HCT116 (cell line): ENCODE data around the gene SAMD4B. TPM values are rescaled to one million over a fixed set of nuclear protein-coding genes. Genes with fewer than 3 reads are reported as not detected.

Experiments
- ATAC-seq: fragments of 200-7000 bp; cut with Tn5 transposase; 2 replicates; pipeline ENCODE4 v1.9.1; 2020; ENCODE audit warnings: mild to moderate bottlenecking, moderate library complexity
- BruUV-seq: library from RNA; stranded (reverse); fragments of 400-500 nt; replicated peaks from 2 replicates; lab custom pipeline; 2021; lab: Mats Ljungman, UMichigan
- CTCF ChIA-PET: fragments of 300-600 bp; sonication (Branson Sonifier 250); formaldehyde crosslinking; loops from one replicate; lab custom pipeline; 2021; ENCODE audit warnings: antibody characterized with exemption; lab: Charles Lee
- POLR2A ChIA-PET: fragments of 300-600, 350-600 bp; sonication (Branson Sonifier 250); formaldehyde crosslinking; loops from one replicate; lab custom pipeline; 2021; ENCODE audit warnings: antibody characterized with exemption; lab: Charles Lee
- RAD21 ChIA-PET, 2 experiments: fragments of 300-600 bp; sonication (Branson Sonifier 250); formaldehyde crosslinking; loops; one replicate each; lab custom pipeline; 2023; ENCODE audit warnings: low total read pairs in 2 of 2; ENCODE audit not compliant: uncharacterized antibody in 2 of 2, unreplicated experiment in 2 of 2, low non-redundant PET in 1 of 2; lab: Charles Lee
- DNase-seq: peaks from one replicate; pipeline ENCODE4 v3.0.0-alpha.2; 2010; ENCODE audit warnings: low read depth, low spot score
- H2AFZ ChIP-seq: fragments of 200-600 bp; shearing (Covaris generic), sonication (generic); 2 replicates; pipeline ENCODE4 v1.6.1; 2017; ENCODE audit warnings: low read depth, mixed run types, mixed read lengths, antibody characterized with exemption, low read length; ENCODE audit not compliant: poor library complexity, severe bottlenecking
- H3K27ac ChIP-seq: 2 replicates; pipeline ENCODE4 v1.5.1; 2012; ENCODE audit warnings: low read depth, low read length
- H3K27me3 ChIP-seq: fragments of 200-600 bp; sonication (generic); 2 replicates; pipeline ENCODE4 v1.6.1; 2016; ENCODE audit warnings: mixed run types, low read length, mixed read lengths; ENCODE audit not compliant: insufficient read depth
- H3K36me3 ChIP-seq, 2 experiments: fragments of 200-500 bp in 1 of 2; fragments of 200-600 bp in 1 of 2; sonication (Bioruptor generic) in 1 of 2; sonication (generic) in 1 of 2; 2 replicates each; pipeline versions ENCODE4 v1.5.1 to v1.6.1; 2014 to 2016; ENCODE audit warnings: low read length in 2 of 2, inconsistent platforms in 1 of 2, mixed read lengths in 1 of 2, mixed run types in 1 of 2; ENCODE audit not compliant: insufficient read depth in 2 of 2, control insufficient read depth in 1 of 2
- H3K4me1 ChIP-seq, 2 experiments: fragments of 200-600 bp in 1 of 2; sonication (generic) in 1 of 2; 2 replicates each; pipeline versions ENCODE4 v1.5.1 to v1.6.1; 2012 to 2017; ENCODE audit warnings: low read length in 2 of 2, inconsistent platforms in 1 of 2, mild to moderate bottlenecking in 1 of 2, mixed read lengths in 1 of 2, mixed run types in 1 of 2, moderate library complexity in 1 of 2; ENCODE audit not compliant: insufficient read depth in 2 of 2, control insufficient read depth in 1 of 2
- H3K4me2 ChIP-seq: fragments of 200-600 bp; sonication (generic); 2 replicates; pipeline ENCODE4 v1.6.1; 2017; ENCODE audit warnings: mixed run types, low read length, mixed read lengths
- H3K4me3 ChIP-seq, 2 experiments: fragments of 200-600 bp in 1 of 2; sonication (generic) in 1 of 2; replicated peaks in 1 of 2; 2 replicates each; pipeline ENCODE4 v1.5.1; 2011 to 2016; ENCODE audit warnings: low read length in 2 of 2, control low read depth in 1 of 2, low read depth in 1 of 2, mild to moderate bottlenecking in 1 of 2, mixed read lengths in 1 of 2, mixed run types in 1 of 2
- H3K79me2 ChIP-seq: fragments of 200-600 bp; sonication (generic); 2 replicates; pipeline ENCODE4 v1.6.1; 2017; ENCODE audit warnings: mild to moderate bottlenecking, mixed run types, low read length, moderate library complexity, mixed read lengths; ENCODE audit not compliant: insufficient read depth
- H3K9ac ChIP-seq: fragments of 200-600 bp; sonication (generic); 2 replicates; pipeline ENCODE4 v1.6.1; 2016; ENCODE audit warnings: low read length, mixed read lengths
- H3K9me2 ChIP-seq: fragments of 200-600 bp; sonication (generic), shearing (Covaris generic); 2 replicates; pipeline ENCODE4 v1.6.1; 2017; ENCODE audit warnings: mixed run types, mild to moderate bottlenecking, moderate library complexity; ENCODE audit not compliant: insufficient read depth
- H3K9me3 ChIP-seq, 2 experiments: fragments of 200-500 bp in 1 of 2; fragments of 200-600 bp in 1 of 2; sonication (Bioruptor generic) in 1 of 2; sonication (generic) in 1 of 2; 2 replicates each; pipeline ENCODE4 v1.6.1; 2014 to 2017; ENCODE audit warnings: low read length in 2 of 2, mixed read lengths in 2 of 2, inconsistent platforms in 1 of 2, low read depth in 1 of 2, mild to moderate bottlenecking in 1 of 2, mixed run types in 1 of 2, moderate library complexity in 1 of 2; ENCODE audit not compliant: control insufficient read depth in 1 of 2, insufficient read depth in 1 of 2
- H4K20me1 ChIP-seq: fragments of 200-600 bp; sonication (generic), shearing (Covaris generic); 2 replicates; pipeline ENCODE4 v1.6.1; 2017; ENCODE audit warnings: mixed run types, mild to moderate bottlenecking, moderate library complexity; ENCODE audit not compliant: insufficient read depth
- ATF3 ChIP-seq: IDR thresholded peaks from 2 replicates; pipeline ENCODE4 v1.6.1; 2012
- CBX3 ChIP-seq: IDR thresholded peaks from 2 replicates; pipeline ENCODE4 v1.6.1; 2012; ENCODE audit warnings: low read depth
- CEBPB ChIP-seq: IDR thresholded peaks from 2 replicates; pipeline ENCODE4 v1.6.1; 2012; ENCODE audit warnings: low read depth
- EGR1 ChIP-seq: IDR thresholded peaks from 2 replicates; pipeline ENCODE4 v1.6.1; 2012; ENCODE audit warnings: low read depth
- ELF1 ChIP-seq: IDR thresholded peaks from 2 replicates; pipeline ENCODE4 v1.6.1; 2012; ENCODE audit warnings: low read depth, borderline replicate concordance
- EZH2 ChIP-seq: fragments of 200-600 bp; sonication (generic); IDR thresholded peaks from 2 replicates; pipeline ENCODE4 v1.6.1; 2017; ENCODE audit warnings: antibody characterized with exemption, mixed run types
- EZH2phosphoT487 ChIP-seq: fragments of 200-600 bp; IDR thresholded peaks from 2 replicates; pipeline ENCODE4 v1.6.1; 2018; ENCODE audit warnings: antibody characterized with exemption, borderline replicate concordance
- FOSL1 ChIP-seq: IDR thresholded peaks from 2 replicates; pipeline ENCODE4 v1.6.1; 2012; ENCODE audit warnings: low read depth
- JUND ChIP-seq: IDR thresholded peaks from 2 replicates; pipeline ENCODE4 v1.6.1; 2012
- MAX ChIP-seq: IDR thresholded peaks from 2 replicates; pipeline ENCODE4 v1.6.1; 2012
- POLR2A ChIP-seq: IDR thresholded peaks from 2 replicates; pipeline ENCODE4 v1.7.0; 2011; ENCODE audit warnings: borderline replicate concordance; ENCODE audit not compliant: insufficient read depth, insufficient read length; ENCODE audit errors: extremely low read depth
- POLR2AphosphoS5 ChIP-seq: IDR thresholded peaks from 2 replicates; pipeline ENCODE4 v1.6.1; 2011; ENCODE audit warnings: mild to moderate bottlenecking, low read depth, low read length, moderate library complexity
- RAD21 ChIP-seq: IDR thresholded peaks from 2 replicates; pipeline ENCODE4 v1.6.1; 2012; ENCODE audit warnings: low read depth, mild to moderate bottlenecking
- REST ChIP-seq: IDR thresholded peaks from 2 replicates; pipeline ENCODE4 v1.6.1; 2012; ENCODE audit warnings: low read depth
- SIN3A ChIP-seq: IDR thresholded peaks from 2 replicates; pipeline ENCODE4 v1.6.1; 2012; ENCODE audit warnings: low read depth
- SP1 ChIP-seq: IDR thresholded peaks from 2 replicates; pipeline ENCODE4 v1.6.1; 2012; ENCODE audit warnings: low read depth
- SRF ChIP-seq: IDR thresholded peaks from 2 replicates; pipeline ENCODE4 v1.6.1; 2012; ENCODE audit warnings: low read depth
- YY1 ChIP-seq: IDR thresholded peaks from 2 replicates; pipeline ENCODE4 v1.6.1; 2011; ENCODE audit warnings: low read length, low read depth, moderate library complexity, mild to moderate bottlenecking; ENCODE audit not compliant: insufficient replicate concordance; ENCODE audit errors: extremely low read depth
- ZBTB33 ChIP-seq: IDR thresholded peaks from 2 replicates; pipeline ENCODE4 v1.6.1; 2011; ENCODE audit warnings: mild to moderate bottlenecking, low read length, moderate library complexity; ENCODE audit not compliant: insufficient replicate concordance; ENCODE audit errors: extremely low read depth
- ZFX ChIP-seq: fragments of 450-650 bp; IDR thresholded peaks from 2 replicates; pipeline ENCODE4 v1.6.1; 2017
- ZNF274 ChIP-seq: fragments of 200-500 bp; sonication (Bioruptor generic); IDR thresholded peaks from 2 replicates; pipeline ENCODE4 v1.6.1; 2014; ENCODE audit warnings: mild to moderate bottlenecking, low read depth, low read length, inconsistent platforms
- intact Hi-C: fragments of 100-400 bp; cut with micrococcal nuclease; formaldehyde crosslinking; loops from 2 replicates; pipeline ENCODE4 v1.10.0; 2022
- total RNA-seq: library from RNA; stranded (reverse); gene quantifications from one replicate; pipeline ENCODE4 v1.2.1, GENCODE V29; 2021; ENCODE audit not compliant: unreplicated experiment

The SAMD4B gene
- total RNA-seq, 1 experiment from 2014 or later: 127 TPM

GRCh38 chr19:39402346-39403300 lies 60.4 kb downstream of the SAMD4B start:
- ChIA-PET POLR2A (interaction anchor here (1.0 to 3.8 kb wide), 6 partner anchors 9 to 33 kb away, joined by 4 to 26 read pairs (median 16); partner anchors contain the start of genes MED29, PAF1 and RPS16), RAD21 (interaction anchor here in 1 of 2 experiments (1.4 kb wide), 1 partner anchor 9 kb away, joined by 4 read pairs; no protein-coding TSS in a partner anchor), CTCF (interaction anchor here (0.5 to 1.0 kb wide), 3 partner anchors 9 to 198 kb away, joined by 3 to 4 read pairs (median 4); partner anchors contain the start of genes MED29 and PAF1)
- intact Hi-C loops: loop anchor here (1.0 kb wide), 1 partner anchor 9 kb away; no protein-coding TSS in a partner anchor
- Histone ChIP-seq H3K27ac (peak overlapping the region; percentile 99), H2AFZ (no peak overlapping the region), H3K4me1 (peaks cover 57 to 88% of the 10 kb centered on the region in 2 experiments), H3K4me3 (peak overlapping the region; percentile 43 to 56), H3K4me2 (peak overlapping the region; percentile 92), H4K20me1 (no peaks in the 10 kb centered on the region), H3K27me3 (no peaks in the 10 kb centered on the region), H3K9ac (peak overlapping the region; percentile 97), H3K9me3 (no peaks in the 10 kb centered on the region), H3K9me2 (no peaks in the 10 kb centered on the region), H3K79me2 (peaks cover 24% of the 10 kb centered on the region), H3K36me3 (peaks cover 0 to 6% of the 10 kb centered on the region in 2 experiments; a peak in 1 of 4 replicates)
- no TSS peak for BruUV-seq
- DNase-seq: peak; percentile 64
- ATAC-seq: peak; percentile 34
- TF ChIP-seq ELF1 (no peak), ZNF274 (no peak), MAX (no peak), YY1 (no peak), EZH2 (no peak), SP1 (no peak), RAD21 (no peak), REST (no peak), EGR1 (no peak), POLR2A (peak; percentile 64), SRF (no peak), CBX3 (no peak), CEBPB (no peak), POLR2AphosphoS5 (peak; percentile 45; the same call in 1 of the 2 replicates), ZFX (peak; percentile 41; the same call in 1 of the 2 replicates), ZBTB33 (no peak), JUND (no peak), SIN3A (no peak), ATF3 (no peak), EZH2phosphoT487 (no peak), FOSL1 (no peak)
